ENCODE results near the gene OPN5. TPM values are rescaled to one million over a fixed set of nuclear protein-coding genes. Genes with fewer than 3 reads are reported as not detected.

The OPN5 gene
- total RNA-seq, 4 donors from 2014 or later: not detected

GRCh38 chr6:47789553-47789952, 7.7 kb downstream of the OPN5 start:
- no peak for TF ChIP-seq CTCF (IDR thresholded peaks at IDR 0.05)
- TF ChIP-seq POLR2A (IDR thresholded peaks at IDR 0.05): no peak
- intact Hi-C loops (cut with DNase I; ENCODE audit: low total_unique reads): loop anchor here (10.0 kb wide), 1 partner anchor 1625 kb away; no protein-coding TSS in a partner anchor
- WGBS, 2 donors: 60 to 62% methylated on average over 2 of the region's 2 CpGs
- no peak for DNase-seq (ENCODE audit: low spot score in 2 of 2)
- no peak overlapping the region for H3K4me3 ChIP-seq (ENCODE audit: low read depth, poor library complexity, severe bottlenecking)

- TF ChIP-seq CTCF (IDR thresholded peaks at IDR 0.05): no peak
- no peak for TF ChIP-seq POLR2A (IDR thresholded peaks at IDR 0.05)
- intact Hi-C loops (cut with DNase I; ENCODE audit: low total_unique reads): no loop called here
- no peak for DNase-seq (ENCODE audit: low spot score in 2 of 2)
- WGBS, 2 donors: 76 to 78% methylated on average over 4 of the region's 4 CpGs
- no peak overlapping the region for H3K4me3 ChIP-seq (ENCODE audit: low read depth, poor library complexity, severe bottlenecking)
Measured at GRCh38 chr6:47792216-47792733, 10.4 kb downstream of the OPN5 start.

- no peak for DNase-seq (ENCODE audit: low spot score in 2 of 2)
- TF ChIP-seq CTCF (IDR thresholded peaks at IDR 0.05) (no peak), POLR2A (IDR thresholded peaks at IDR 0.05) (no peak)
- WGBS, 2 donors: 82 to 85% methylated on average over 8 of the region's 8 CpGs
- intact Hi-C loops (cut with DNase I; ENCODE audit: low total_unique reads): no loop called here
- H3K4me3 ChIP-seq (ENCODE audit: low read depth, poor library complexity, severe bottlenecking): no peak overlapping the region
Measured at GRCh38 chr6:47794577-47795135, 12.8 kb downstream of the OPN5 start.

GRCh38 chr6:47801984-47802383, 20.2 kb downstream of the OPN5 start:
- 33 to 50% methylated on average over 2 of the region's 2 CpGs for WGBS, 2 donors

DNA sequence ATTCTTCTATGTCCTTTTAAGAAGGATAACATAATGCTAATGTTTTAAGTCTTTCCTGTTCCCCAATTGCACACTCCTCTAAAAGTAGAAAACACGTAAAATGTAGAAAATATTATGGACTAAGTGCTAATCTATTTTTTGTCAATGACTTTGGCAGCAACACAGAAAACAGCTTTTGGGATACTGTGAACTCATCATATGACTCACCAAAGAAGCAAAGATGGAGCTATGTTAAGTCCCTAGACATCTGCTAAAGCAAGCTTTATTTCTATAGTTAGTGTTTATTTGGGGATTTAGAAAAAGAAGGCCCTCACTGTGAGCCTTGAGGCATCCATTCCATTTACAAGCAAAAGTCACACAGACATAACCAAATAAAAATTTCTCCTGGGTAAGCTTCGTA, 23.0 kb downstream of the OPN5 start:
- TF ChIP-seq POLR2A (IDR thresholded peaks at IDR 0.05) (no peak), CTCF (IDR thresholded peaks at IDR 0.05) (no peak)
- 83% methylated on average over 2 of the region's 2 CpGs for WGBS, 2 donors
- H3K4me3 ChIP-seq (ENCODE audit: low read depth, poor library complexity, severe bottlenecking): no peak overlapping the region
- intact Hi-C loops (cut with DNase I; ENCODE audit: low total_unique reads): no loop called here
- no peak for DNase-seq (ENCODE audit: low spot score in 2 of 2)

More at GRCh38 chr6:47801984-47802383, 20.2 kb downstream of the OPN5 start:
- no peak overlapping the region for H3K4me3 ChIP-seq (ENCODE audit: low read depth, poor library complexity, severe bottlenecking)
- DNase-seq (ENCODE audit: low spot score in 2 of 2): no peak
- intact Hi-C loops (cut with DNase I; ENCODE audit: low total_unique reads): no loop called here
- TF ChIP-seq POLR2A (IDR thresholded peaks at IDR 0.05) (no peak), CTCF (IDR thresholded peaks at IDR 0.05) (no peak)

GRCh38 chr6:47809873-47810272, 28.0 kb downstream of the OPN5 start:
- intact Hi-C loops (cut with DNase I; ENCODE audit: low total_unique reads): no loop called here
- no peak overlapping the region for H3K4me3 ChIP-seq (ENCODE audit: low read depth, poor library complexity, severe bottlenecking)
- WGBS, 2 donors: 83 to 90% methylated on average over 8 of the region's 8 CpGs
- no peak for DNase-seq (ENCODE audit: low spot score in 2 of 2)
- TF ChIP-seq CTCF (IDR thresholded peaks at IDR 0.05): no peak
- no peak for TF ChIP-seq POLR2A (IDR thresholded peaks at IDR 0.05)
